GM06990 (cell line): ENCODE measurements around the gene PAPPA.

Experiments used
- DNase-seq: peaks from one replicate; pipeline ENCODE4 v3.0.0-alpha.2; 2011; ENCODE audit not compliant: insufficient read length; ENCODE audit errors: extremely low read depth
- H3K27me3 ChIP-seq: replicated peaks from 2 replicates; pipeline ENCODE4 v1.6.0; 2011; ENCODE audit warnings: low read length; ENCODE audit not compliant: control insufficient read depth, insufficient read depth
- H3K36me3 ChIP-seq: 2 replicates; pipeline ENCODE4 v1.5.1; 2011; ENCODE audit warnings: low read length; ENCODE audit not compliant: control insufficient read depth, insufficient read depth
- H3K4me3 ChIP-seq: replicated peaks from 2 replicates; pipeline ENCODE4 v1.5.1; 2011; ENCODE audit warnings: low read depth, mild to moderate bottlenecking, control low read depth, low read length
- TF ChIP-seq, protein P1 (sequence below): IDR thresholded peaks from 2 replicates; pipeline ENCODE4 v1.5.1; 2011; ENCODE audit warnings: low read length, control low read depth, mild to moderate bottlenecking, inconsistent platforms; ENCODE audit not compliant: insufficient read depth, poor library complexity, severe bottlenecking

PAPPA gene

GRCh38 chr9:116152941-116153764 is 438 bp upstream of the PAPPA start:
- TF ChIP-seq, protein P1, sequence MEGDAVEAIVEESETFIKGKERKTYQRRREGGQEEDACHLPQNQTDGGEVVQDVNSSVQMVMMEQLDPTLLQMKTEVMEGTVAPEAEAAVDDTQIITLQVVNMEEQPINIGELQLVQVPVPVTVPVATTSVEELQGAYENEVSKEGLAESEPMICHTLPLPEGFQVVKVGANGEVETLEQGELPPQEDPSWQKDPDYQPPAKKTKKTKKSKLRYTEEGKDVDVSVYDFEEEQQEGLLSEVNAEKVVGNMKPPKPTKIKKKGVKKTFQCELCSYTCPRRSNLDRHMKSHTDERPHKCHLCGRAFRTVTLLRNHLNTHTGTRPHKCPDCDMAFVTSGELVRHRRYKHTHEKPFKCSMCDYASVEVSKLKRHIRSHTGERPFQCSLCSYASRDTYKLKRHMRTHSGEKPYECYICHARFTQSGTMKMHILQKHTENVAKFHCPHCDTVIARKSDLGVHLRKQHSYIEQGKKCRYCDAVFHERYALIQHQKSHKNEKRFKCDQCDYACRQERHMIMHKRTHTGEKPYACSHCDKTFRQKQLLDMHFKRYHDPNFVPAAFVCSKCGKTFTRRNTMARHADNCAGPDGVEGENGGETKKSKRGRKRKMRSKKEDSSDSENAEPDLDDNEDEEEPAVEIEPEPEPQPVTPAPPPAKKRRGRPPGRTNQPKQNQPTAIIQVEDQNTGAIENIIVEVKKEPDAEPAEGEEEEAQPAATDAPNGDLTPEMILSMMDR, result no peak
- Histone ChIP-seq H3K36me3 (no peaks in the 10 kb centered on the region), H3K27me3 (peaks cover 4% of the 10 kb centered on the region), H3K4me3 (no peak overlapping the region)
- no peak for DNase-seq

DNA sequence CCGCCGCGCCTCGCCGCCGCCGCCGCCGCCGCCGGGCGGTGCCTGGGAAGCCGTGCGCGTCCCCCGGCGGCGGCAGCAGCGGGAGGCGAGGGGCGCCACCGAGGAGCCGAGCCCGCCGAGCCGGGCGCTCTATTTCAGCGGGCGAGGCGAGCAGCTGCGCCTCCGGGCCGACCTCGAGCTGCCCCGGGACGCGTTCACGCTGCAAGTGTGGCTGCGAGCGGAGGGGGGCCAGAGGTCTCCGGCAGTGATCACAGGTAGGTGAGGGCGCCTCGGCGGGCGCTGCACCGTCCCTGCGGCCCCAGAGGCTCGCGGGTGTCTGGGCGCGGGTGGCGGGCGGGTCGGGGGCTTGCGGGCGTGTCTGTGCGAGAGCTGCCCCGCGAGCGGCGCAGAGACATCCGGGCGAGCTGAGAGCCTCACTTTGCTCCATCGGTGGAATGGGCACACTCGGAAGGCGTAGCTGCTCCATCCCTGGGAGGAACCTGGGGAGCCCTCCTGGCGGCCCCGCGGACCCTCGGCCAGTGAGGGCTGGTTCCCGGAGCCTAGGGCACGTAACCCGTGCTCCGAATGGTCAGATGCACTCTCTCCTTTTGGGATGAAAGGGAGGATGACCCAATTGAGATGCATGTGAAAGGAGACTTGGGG is 864 bp downstream of the PAPPA start:
- peaks cover 4% of the 10 kb centered on the region for H3K27me3 ChIP-seq
- TF ChIP-seq, protein P1, result no peak
- H3K36me3 ChIP-seq, result no peaks in the 10 kb centered on the region
- H3K4me3 ChIP-seq, result no peak overlapping the region
- no peak for DNase-seq

- H3K27me3 ChIP-seq, result peaks cover 4% of the 10 kb centered on the region
- no peak overlapping the region for H3K4me3 ChIP-seq
- DNase-seq, result no peak
- H3K36me3 ChIP-seq, result no peaks in the 10 kb centered on the region
- TF ChIP-seq, protein P1, result no peak
Measured at GRCh38 chr9:116154976-116155697, 1.5 kb downstream of the PAPPA start.

GRCh38 chr9:116155698-116156039 is 2.1 kb downstream of the PAPPA start:
- peaks cover 4% of the 10 kb centered on the region for H3K27me3 ChIP-seq
- DNase-seq, result no peak
- no peak overlapping the region for H3K4me3 ChIP-seq
- H3K36me3 ChIP-seq, result no peaks in the 10 kb centered on the region
- TF ChIP-seq, protein P1, result no peak

DNA sequence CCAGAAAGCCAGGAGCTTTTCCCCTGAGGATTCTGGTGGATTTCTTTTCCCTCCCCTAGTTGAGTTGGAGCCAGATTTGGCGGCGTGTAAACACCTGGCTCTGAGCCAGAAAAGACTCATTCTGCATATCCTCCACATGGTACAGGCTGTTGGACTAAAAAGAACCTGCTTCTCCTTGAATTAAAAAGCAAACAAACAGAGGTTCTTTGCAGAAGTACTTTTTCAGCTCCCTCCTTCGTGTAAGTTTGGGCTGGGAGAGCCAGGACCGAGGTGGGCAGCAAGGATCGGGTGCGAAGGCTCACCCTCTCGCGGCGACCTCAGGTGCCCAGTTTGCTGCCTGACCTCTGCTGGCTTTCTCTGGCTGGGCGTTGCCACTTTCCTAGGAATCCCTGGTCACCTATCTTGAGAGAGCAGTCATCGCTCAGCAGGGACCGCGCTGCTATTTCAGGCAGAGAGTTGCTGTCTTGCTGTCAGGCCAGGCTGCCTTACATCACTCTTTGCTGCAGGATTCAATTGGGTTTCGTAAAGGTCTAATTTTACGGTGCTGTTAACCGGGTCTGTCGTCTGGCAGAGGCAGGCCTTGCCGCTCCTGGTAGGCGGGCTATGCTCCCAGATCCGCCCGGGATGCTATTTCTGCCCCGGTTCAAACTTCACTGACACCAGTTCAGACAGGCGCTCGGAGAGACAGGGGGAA is 3.2 kb downstream of the PAPPA start:
- no peaks in the 10 kb centered on the region for H3K36me3 ChIP-seq
- H3K4me3 ChIP-seq, result no peak overlapping the region
- H3K27me3 ChIP-seq, result peaks cover 4% of the 10 kb centered on the region
- TF ChIP-seq, protein P1, result no peak
- DNase-seq, result no peak
